NOMO-1 treated with DMSO at 0.1 percent for 48 hours (cell line): ENCODE measurements around the gene SLC9B1.
"Not testable (repeated sequence)": the region's sequence is repeated elsewhere in the genome, so short reads cannot be mapped to it uniquely, and the experiment has no call there.

Experiments used
- DNase-seq: peaks from one replicate; lab custom pipeline; 2025; ENCODE audit not compliant: unreplicated experiment; lab: John Stamatoyannopoulos, UW

SLC9B1 gene

GRCh38 chr4:103011378-103012025, 8.0 kb downstream of the SLC9B1 start:
- no peak for DNase-seq

GRCh38 chr4:103010804-103011203, 8.7 kb downstream of the SLC9B1 start:
- no peak for DNase-seq

- peak; percentile 51 for DNase-seq
Observed at GRCh38 chr4:103008875-103009729, 10.4 kb downstream of the SLC9B1 start.

GRCh38 chr4:103002551-103002950, 17.0 kb downstream of the SLC9B1 start:
- no peak for DNase-seq

GRCh38 chr4:102994803-102995202, 24.7 kb downstream of the SLC9B1 start:
- DNase-seq, result no peak

GRCh38 chr4:102993985-102994384, 25.5 kb downstream of the SLC9B1 start:
- not testable (repeated sequence) for DNase-seq

- no peak for DNase-seq
Observed at GRCh38 chr4:102988429-102989020, 31.0 kb downstream of the SLC9B1 start.

- DNase-seq, result no peak
Observed at GRCh38 chr4:102981005-102981404, 38.5 kb downstream of the SLC9B1 start.

GRCh38 chr4:102961813-102962212, 57.7 kb downstream of the SLC9B1 start:
- not testable (repeated sequence) for DNase-seq

GRCh38 chr4:102959496-102959895, 60.0 kb downstream of the SLC9B1 start:
- DNase-seq, result no peak

GRCh38 chr4:102945066-102945465, 74.4 kb downstream of the SLC9B1 start:
- DNase-seq, result no peak

GRCh38 chr4:102938063-102938462, 81.4 kb downstream of the SLC9B1 start:
- DNase-seq, result not testable (repeated sequence)

- DNase-seq, result no peak
Observed at GRCh38 chr4:102935716-102936115, 83.8 kb downstream of the SLC9B1 start.

GRCh38 chr4:102919697-102920096, 99.8 kb downstream of the SLC9B1 start:
- not testable (repeated sequence) for DNase-seq

- peak; percentile 7 for DNase-seq
Observed at GRCh38 chr4:102918859-102919258, 100.6 kb downstream of the SLC9B1 start.

GRCh38 chr4:102901804-102902203, 117.7 kb downstream of the SLC9B1 start:
- DNase-seq, result no peak

- not testable (repeated sequence) for DNase-seq
Observed at GRCh38 chr4:102897610-102898009, 121.9 kb downstream of the SLC9B1 start.

- not testable (repeated sequence) for DNase-seq
Observed at GRCh38 chr4:102896547-102896946, 123.0 kb downstream of the SLC9B1 start.

GRCh38 chr4:102889866-102890265, 129.6 kb downstream of the SLC9B1 start:
- not testable (repeated sequence) for DNase-seq

GRCh38 chr4:102888570-102888969, 130.9 kb downstream of the SLC9B1 start:
- DNase-seq, result not testable (repeated sequence)

GRCh38 chr4:102883278-102883677, 136.2 kb downstream of the SLC9B1 start:
- DNase-seq, result no peak

- DNase-seq, result no peak
Observed at GRCh38 chr4:102881343-102881742, 138.2 kb downstream of the SLC9B1 start.
